Tibial nerve (tissue), 4 donors: ENCODE measurements around the gene GARRE1. TPM values are rescaled to one million over a fixed set of nuclear protein-coding genes. Genes with fewer than 3 reads are reported as not detected.
A peak's percentile ranks its signal among the peaks of the same experiment; 100 is the strongest.
"Not testable (repeated sequence)": the region's sequence is repeated elsewhere in the genome, so short reads cannot be mapped to it uniquely, and the experiment has no call there.

Source experiments
- DNase-seq, 2 donors: peaks; one replicate each; pipeline ENCODE4 v3.0.0-alpha.2; 2019; ENCODE audit warnings: low spot score in 2 of 2
- H3K27ac ChIP-seq, 4 donors: fragments of 200-600 bp; sonication (generic) in 3 of 4; one replicate each; pipeline ENCODE4 v1.5.1; 2017 to 2019; ENCODE audit warnings: mild to moderate bottlenecking in 1 of 4
- H3K27me3 ChIP-seq, 2 donors: fragments of 200-600 bp; sonication (generic) in 1 of 2; one replicate each; pipeline versions ENCODE4 v1.5.1 to v1.6.0; 2017 to 2019
- H3K36me3 ChIP-seq, 3 donors: fragments of 200-600 bp; sonication (generic); one replicate each; pipeline ENCODE4 v1.5.1; 2018 to 2019
- H3K4me1 ChIP-seq, 4 donors: fragments of 200-600 bp; sonication (generic) in 3 of 4; one replicate each; pipeline ENCODE4 v1.5.1; 2017 to 2019
- H3K4me3 ChIP-seq, 4 donors: fragments of 200-600 bp; sonication (generic) in 3 of 4; one replicate each; pipeline ENCODE4 v1.5.1; 2017 to 2019; ENCODE audit warnings: mild to moderate bottlenecking in 1 of 4, moderate library complexity in 1 of 4
- H3K9me3 ChIP-seq, 4 donors: fragments of 200-600 bp; sonication (generic) in 3 of 4; one replicate each; pipeline ENCODE4 v1.5.1; 2017 to 2019
- CTCF ChIP-seq, 5 experiments: fragments of 200-600 bp in 3 of 5; fragments of 450-650 bp in 2 of 5; sonication (generic) in 3 of 5; IDR thresholded peaks; one replicate each; pipeline ENCODE4 v1.5.1; 2016 to 2019; ENCODE audit warnings: antibody characterized with exemption in 5 of 5, mild to moderate bottlenecking in 3 of 5, moderate library complexity in 2 of 5
- EP300 ChIP-seq, 2 donors: sonication (generic); formaldehyde crosslinking; IDR thresholded peaks; one replicate each; pipeline ENCODE4 v1.6.1; 2017; ENCODE audit warnings: antibody characterized with exemption in 2 of 2, mild to moderate bottlenecking in 1 of 2
- POLR2A ChIP-seq, 2 donors: fragments of 450-650 bp; IDR thresholded peaks; one replicate each; pipeline ENCODE4 v1.6.1; 2017; ENCODE audit warnings: antibody characterized with exemption in 2 of 2, mild to moderate bottlenecking in 2 of 2, moderate library complexity in 2 of 2
- WGBS, 2 donors: methylation state at CpG; one replicate each; pipeline ENCODE4 v1.1.5; 2018; 5-methylcytosine and 5-hydroxymethylcytosine counted together
- total RNA-seq, 4 donors: library from RNA; depleted of rRNA; stranded (reverse); fragments of >200 nt; gene quantifications; one replicate each; pipeline ENCODE4 v1.1.0, GENCODE V29; 2016

GARRE1 gene
- total RNA-seq, 4 donors from 2014 or later = 21.6 to 35.4 (median 30.9) TPM

GRCh38 chr19:34278783-34279182 is 24.4 kb downstream of the GARRE1 start:
- no peak for TF ChIP-seq EP300 (IDR thresholded peaks at IDR 0.05)
- 94 to 96% methylated on average over 4 of the region's 4 CpGs for WGBS, 2 donors

GRCh38 chr19:34281444-34281843 is 27.1 kb downstream of the GARRE1 start:
- peaks cover 0 to 46% (median under 1%) of the 10 kb centered on the region in 4 donors for H3K4me1 ChIP-seq
- H3K36me3 ChIP-seq = peaks cover 0 to 15% (median 0%) of the 10 kb centered on the region in 3 donors
- H3K27ac ChIP-seq, H3K4me3 ChIP-seq, H3K9me3 ChIP-seq, H3K27me3 ChIP-seq, DNase-seq: not testable (repeated sequence)
- 95 to 98% methylated on average over 2 of the region's 2 CpGs for WGBS, 2 donors

More at GRCh38 chr19:34278783-34279182, 24.4 kb downstream of the GARRE1 start:
- Histone ChIP-seq H3K27ac (no peak overlapping the region), H3K27me3 (no peaks in the 10 kb centered on the region), H3K36me3 (peaks cover 0 to 15% (median 0%) of the 10 kb centered on the region in 3 donors), H3K4me1 (peaks cover 0 to 45% (median 8%) of the 10 kb centered on the region in 4 donors), H3K9me3 (no peaks in the 10 kb centered on the region), H3K4me3 (no peak overlapping the region)
- DNase-seq = no peak

GRCh38 chr19:34282611-34283519 is 28.5 kb downstream of the GARRE1 start:
- H3K4me3 ChIP-seq = no peak overlapping the region
- H3K27ac ChIP-seq = no peak overlapping the region
- H3K27me3 ChIP-seq = no peaks in the 10 kb centered on the region
- peaks cover 0 to 35% (median 0%) of the 10 kb centered on the region in 4 donors for H3K4me1 ChIP-seq
- no peak for DNase-seq
- TF ChIP-seq POLR2A (IDR thresholded peaks at IDR 0.05) = no peak
- TF ChIP-seq CTCF (IDR thresholded peaks at IDR 0.05) = no peak
- no peak for TF ChIP-seq EP300 (IDR thresholded peaks at IDR 0.05)
- H3K36me3 ChIP-seq = peaks cover 0 to 23% (median 0%) of the 10 kb centered on the region in 3 donors
- H3K9me3 ChIP-seq = no peaks in the 10 kb centered on the region
- WGBS, 2 donors = 58 to 59% methylated on average over 2 of the region's 2 CpGs

DNA sequence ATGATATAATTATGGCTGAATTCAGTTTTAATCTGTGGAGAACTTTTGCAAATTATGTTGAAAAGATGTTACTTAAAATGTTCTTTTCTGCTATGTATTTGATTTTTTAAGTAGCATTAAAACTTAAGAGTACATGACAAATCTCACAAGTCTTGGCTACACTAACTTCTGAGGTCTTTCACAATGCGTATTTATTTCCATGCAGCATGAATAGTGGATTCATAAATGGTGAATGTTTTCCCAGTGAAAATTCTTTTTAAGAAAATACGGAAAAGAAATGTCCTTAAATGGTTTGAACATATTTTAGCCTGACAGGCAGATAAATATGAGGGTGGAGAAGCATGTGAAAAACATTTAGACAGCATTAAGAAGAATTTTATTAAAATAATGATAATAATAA is 30.2 kb downstream of the GARRE1 start:
- 25 to 38% methylated on average over 2 of the region's 2 CpGs for WGBS, 2 donors
- Histone ChIP-seq H3K9me3 (no peaks in the 10 kb centered on the region), H3K27ac (peak overlapping the region in 2 of 4 donors; percentile 5 to 63), H3K36me3 (peaks cover 0 to 14% (median 0%) of the 10 kb centered on the region in 3 donors), H3K4me1 (peaks cover 0 to 35% (median 0%) of the 10 kb centered on the region in 4 donors), H3K27me3 (no peaks in the 10 kb centered on the region), H3K4me3 (no peak overlapping the region)
- DNase-seq = no peak
- TF ChIP-seq CTCF (IDR thresholded peaks at IDR 0.05) (no peak), POLR2A (IDR thresholded peaks at IDR 0.05) (no peak), EP300 (IDR thresholded peaks at IDR 0.05) (no peak)

- peaks cover 0 to 32% (median 0%) of the 10 kb centered on the region in 4 donors for H3K4me1 ChIP-seq
- H3K27ac ChIP-seq = no peak overlapping the region
- no peak overlapping the region for H3K4me3 ChIP-seq
- peaks cover 0 to 13% (median 0%) of the 10 kb centered on the region in 3 donors for H3K36me3 ChIP-seq
- TF ChIP-seq CTCF (IDR thresholded peaks at IDR 0.05) (no peak), EP300 (IDR thresholded peaks at IDR 0.05) (no peak), POLR2A (IDR thresholded peaks at IDR 0.05) (no peak)
- 93 to 98% methylated on average over 3 of the region's 3 CpGs for WGBS, 2 donors
- H3K9me3 ChIP-seq = peaks cover 0 to 7% (median 0%) of the 10 kb centered on the region in 4 donors
- no peak for DNase-seq
- no peaks in the 10 kb centered on the region for H3K27me3 ChIP-seq
These were observed 33.3 kb downstream of the GARRE1 start for GRCh38 chr19:34287662-34288140.

- Histone ChIP-seq H3K27me3 (no peaks in the 10 kb centered on the region), H3K9me3 (peaks cover 0 to 7% (median 0%) of the 10 kb centered on the region in 4 donors), H3K4me1 (peaks cover 0 to 25% (median 0%) of the 10 kb centered on the region in 4 donors), H3K4me3 (no peak overlapping the region), H3K27ac (no peak overlapping the region), H3K36me3 (peaks cover 0 to 14% (median 0%) of the 10 kb centered on the region in 3 donors)
- DNase-seq = no peak
- TF ChIP-seq POLR2A (IDR thresholded peaks at IDR 0.05) (no peak), CTCF (IDR thresholded peaks at IDR 0.05) (no peak), EP300 (IDR thresholded peaks at IDR 0.05) (no peak)
- WGBS, 2 donors = 82 to 87% methylated on average over 4 of the region's 4 CpGs
These were observed 34.0 kb downstream of the GARRE1 start for GRCh38 chr19:34288381-34288780.
